ENCODE measurements around the gene OR10R2. TPM values are rescaled to one million over a fixed set of nuclear protein-coding genes. Genes with fewer than 3 reads are reported as not detected.

OR10R2 gene
- total RNA-seq, 1 donor from 2014 or later, result not detected

- peak; percentile 36 to 55 for DNase-seq (ENCODE audit: low read depth in 2 of 2)
These were observed 55.3 kb downstream of the OR10R2 start for GRCh38 chr1:158527190-158527815.

Other genes with a start within 250 kb of the OR10R2 start
- not detected in 2 replicates for gene CD1A, start 217.8 kb upstream of the OR10R2 start, total RNA-seq
- not detected in 2 replicates for gene CD1C, start 182.3 kb upstream of the OR10R2 start, total RNA-seq
- gene CD1B, start 140.7 kb upstream of the OR10R2 start, total RNA-seq, result not detected in 2 replicates
- gene CD1E, start 118.3 kb upstream of the OR10R2 start, total RNA-seq, result not detected in 2 replicates
- not detected in 2 replicates for gene OR10T2, start 72.8 kb upstream of the OR10R2 start, total RNA-seq
- gene OR10K2, start 46.0 kb upstream of the OR10R2 start, total RNA-seq, result not detected in 2 replicates
- gene OR10K1, start 10.4 kb upstream of the OR10R2 start, total RNA-seq, result not detected in 2 replicates
- gene OR6Y1, start 82.2 kb downstream of the OR10R2 start, total RNA-seq, result not detected in 2 replicates
- not detected in 2 replicates for gene OR6P1, start 98.4 kb downstream of the OR10R2 start, total RNA-seq
- not detected in 2 replicates for gene OR10X1, start 107.7 kb downstream of the OR10R2 start, total RNA-seq
- not detected in 2 replicates for gene OR10Z1, start 133.0 kb downstream of the OR10R2 start, total RNA-seq
- gene SPTA1, start 214.5 kb downstream of the OR10R2 start, total RNA-seq, result 1.3 and 2.0 TPM in 2 replicates
- gene OR6K2, start 228.4 kb downstream of the OR10R2 start, total RNA-seq, result not detected in 2 replicates
- gene OR6K3, start 248.5 kb downstream of the OR10R2 start, total RNA-seq, result not detected in 2 replicates